ENCODE results near the gene CWC25. TPM values are rescaled to one million over a fixed set of nuclear protein-coding genes. Genes with fewer than 3 reads are reported as not detected.
"Not testable (repeated sequence)": the region's sequence is repeated elsewhere in the genome, so short reads cannot be mapped to it uniquely, and the experiment has no call there.

CWC25 gene
- total RNA-seq, 4 donors from 2014 or later, result 15.2 to 49.6 (median 30.5) TPM

DNA sequence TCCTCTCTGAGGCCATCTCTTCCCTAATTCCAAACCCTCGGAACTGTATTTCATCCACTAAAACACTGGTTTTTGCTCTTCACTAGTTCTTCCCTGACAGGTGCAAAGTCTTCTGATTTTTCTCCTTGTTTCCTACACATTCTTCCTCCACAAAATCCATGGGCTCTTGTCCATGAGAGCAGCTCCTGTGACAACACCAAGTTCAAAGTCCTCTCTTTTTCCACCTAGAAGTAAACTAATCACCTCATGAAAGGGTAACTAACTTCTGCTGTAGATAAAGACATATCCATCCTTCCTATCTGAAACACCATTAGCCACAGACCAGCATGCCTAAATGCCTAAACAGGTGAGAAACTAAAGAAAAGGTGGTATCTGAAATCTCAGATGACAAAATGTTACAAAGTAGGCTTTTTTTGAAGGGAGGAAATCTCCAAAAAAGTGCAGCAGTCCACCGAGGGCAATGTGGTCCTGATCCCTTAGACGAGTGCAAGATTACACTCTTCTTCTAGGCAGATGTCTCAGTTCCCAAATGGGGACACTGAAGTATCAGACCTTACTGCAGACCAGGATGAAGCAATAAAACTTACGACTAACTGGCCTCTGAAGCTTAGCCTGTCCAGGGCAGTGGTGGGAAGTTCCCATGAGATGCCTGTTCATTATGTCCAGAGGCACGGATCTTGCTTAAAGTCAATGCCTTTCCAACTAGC lies 28.5 kb downstream of the CWC25 start:
- TF ChIP-seq, protein P1, sequence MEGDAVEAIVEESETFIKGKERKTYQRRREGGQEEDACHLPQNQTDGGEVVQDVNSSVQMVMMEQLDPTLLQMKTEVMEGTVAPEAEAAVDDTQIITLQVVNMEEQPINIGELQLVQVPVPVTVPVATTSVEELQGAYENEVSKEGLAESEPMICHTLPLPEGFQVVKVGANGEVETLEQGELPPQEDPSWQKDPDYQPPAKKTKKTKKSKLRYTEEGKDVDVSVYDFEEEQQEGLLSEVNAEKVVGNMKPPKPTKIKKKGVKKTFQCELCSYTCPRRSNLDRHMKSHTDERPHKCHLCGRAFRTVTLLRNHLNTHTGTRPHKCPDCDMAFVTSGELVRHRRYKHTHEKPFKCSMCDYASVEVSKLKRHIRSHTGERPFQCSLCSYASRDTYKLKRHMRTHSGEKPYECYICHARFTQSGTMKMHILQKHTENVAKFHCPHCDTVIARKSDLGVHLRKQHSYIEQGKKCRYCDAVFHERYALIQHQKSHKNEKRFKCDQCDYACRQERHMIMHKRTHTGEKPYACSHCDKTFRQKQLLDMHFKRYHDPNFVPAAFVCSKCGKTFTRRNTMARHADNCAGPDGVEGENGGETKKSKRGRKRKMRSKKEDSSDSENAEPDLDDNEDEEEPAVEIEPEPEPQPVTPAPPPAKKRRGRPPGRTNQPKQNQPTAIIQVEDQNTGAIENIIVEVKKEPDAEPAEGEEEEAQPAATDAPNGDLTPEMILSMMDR (IDR thresholded peaks at IDR 0.05), result no peak
- DNase-seq (ENCODE audit: low spot score) (no peak), ATAC-seq (ENCODE audit: low FRiP score) (no peak)

GRCh38 chr17:38794221-38794620 lies 30.9 kb downstream of the CWC25 start:
- TF ChIP-seq, protein P1 (IDR thresholded peaks at IDR 0.05), result no peak
- ATAC-seq (ENCODE audit: low FRiP score) (no peak), DNase-seq (ENCODE audit: low spot score) (no peak)

DNA sequence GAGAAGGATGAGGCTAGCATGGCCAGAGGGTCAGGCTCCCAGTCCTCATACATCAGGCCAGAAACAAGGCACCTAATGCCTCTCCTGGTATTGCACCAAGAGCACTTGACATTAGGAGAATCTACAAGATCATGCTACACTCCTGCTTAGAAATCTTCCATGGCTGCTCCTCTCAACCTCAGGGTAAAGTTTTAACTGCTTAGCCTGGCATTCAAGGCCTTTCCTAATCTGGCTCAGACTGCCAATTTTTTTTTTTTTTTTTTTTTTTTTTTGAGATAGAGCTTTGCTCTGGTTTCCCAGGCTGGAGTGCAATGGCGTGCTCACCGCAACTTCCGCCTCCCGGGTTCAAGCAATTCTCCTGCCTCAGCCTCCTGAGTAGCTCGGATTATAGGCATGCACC lies 34.0 kb downstream of the CWC25 start:
- ATAC-seq (ENCODE audit: low FRiP score) (no peak), DNase-seq (ENCODE audit: low spot score) (no peak)
- TF ChIP-seq, protein P1 (IDR thresholded peaks at IDR 0.05), result no peak

DNA sequence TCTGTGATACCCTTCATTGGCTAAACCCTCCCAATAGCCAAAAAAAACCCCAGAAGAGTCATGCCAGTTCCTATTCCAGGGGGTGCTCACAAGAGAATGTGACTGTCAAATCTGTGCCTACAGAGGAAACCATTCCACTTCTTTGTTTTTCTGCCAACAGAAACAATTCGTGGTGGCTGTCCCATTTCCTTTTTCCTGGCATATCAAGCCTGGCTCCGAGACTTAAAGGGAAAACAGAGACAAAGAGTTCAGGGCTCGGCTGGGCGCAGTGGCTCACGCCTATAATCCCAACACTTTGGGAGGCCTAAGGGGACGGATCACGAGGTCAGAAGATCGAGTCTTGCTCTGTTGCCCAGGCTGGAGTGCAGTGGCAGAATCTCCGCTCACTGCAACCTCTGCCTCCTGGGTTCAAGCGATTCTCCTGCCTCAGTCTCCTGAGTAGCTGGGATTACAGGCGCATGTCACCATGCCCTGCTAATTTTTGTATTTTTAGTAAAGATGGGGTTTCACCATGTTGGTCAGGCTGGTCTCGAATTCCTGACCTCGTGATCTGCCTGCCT lies 34.9 kb downstream of the CWC25 start:
- not testable (repeated sequence) for DNase-seq (ENCODE audit: low spot score)

GRCh38 chr17:38789185-38789584 lies 35.9 kb downstream of the CWC25 start:
- TF ChIP-seq, protein P1 (IDR thresholded peaks at IDR 0.05), result no peak
- DNase-seq (ENCODE audit: low spot score), result no peak
- ATAC-seq (ENCODE audit: low FRiP score), result no peak

More for the DNA sequence above, 34.9 kb downstream of the CWC25 start:
- not testable (repeated sequence) for ATAC-seq (ENCODE audit: low FRiP score)

DNA sequence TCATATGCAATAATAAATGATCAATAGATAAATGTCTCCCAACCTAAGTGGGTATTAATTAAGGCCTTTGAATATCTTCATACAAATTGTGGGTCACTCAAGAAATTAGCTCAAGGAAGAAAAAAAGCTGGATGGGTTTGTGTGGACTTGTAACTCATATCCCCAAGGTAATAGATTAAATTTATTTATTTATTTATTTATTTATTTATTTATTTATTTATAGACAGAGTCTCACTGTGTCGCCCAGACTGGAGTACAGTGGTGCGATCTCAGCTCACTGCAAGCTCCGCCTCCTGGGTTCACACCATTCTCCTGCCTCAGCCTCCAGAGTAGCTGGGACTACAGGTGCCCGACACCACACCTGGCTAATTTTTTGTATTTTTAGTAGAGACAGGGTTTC lies 37.1 kb downstream of the CWC25 start:
- DNase-seq (ENCODE audit: low spot score), result not testable (repeated sequence)

GRCh38 chr17:38786372-38786771 lies 38.7 kb downstream of the CWC25 start:
- TF ChIP-seq, protein P1 (IDR thresholded peaks at IDR 0.05), result no peak
- no peak for DNase-seq (ENCODE audit: low spot score)
- no peak for ATAC-seq (ENCODE audit: low FRiP score)

More for the DNA sequence above, 37.1 kb downstream of the CWC25 start:
- ATAC-seq (ENCODE audit: low FRiP score), result not testable (repeated sequence)

GRCh38 chr17:38783227-38783626 lies 41.9 kb downstream of the CWC25 start:
- ATAC-seq (ENCODE audit: low FRiP score) (no peak), DNase-seq (ENCODE audit: low spot score) (no peak)
- TF ChIP-seq, protein P1 (IDR thresholded peaks at IDR 0.05), result no peak

Measured in omental fat pad (tissue), 4 donors.